Right lung (tissue), 10 donors: ENCODE measurements around the gene CT45A10. TPM values are rescaled to one million over a fixed set of nuclear protein-coding genes. Genes with fewer than 3 reads are reported as not detected.
"Not testable (repeated sequence)": the region's sequence is repeated elsewhere in the genome, so short reads cannot be mapped to it uniquely, and the experiment has no call there.

Experiments
- DNase-seq, 2 donors: peaks; one replicate each; pipeline ENCODE4 v3.0.0-alpha.2; 2013
- long read RNA-seq, 8 donors: transcript quantifications; one replicate each; lab custom pipeline, GENCODE V29; 2026
- polyA plus RNA-seq, 5 donors: library from polyadenylated mRNA; unstranded; fragments of 120-200 nt; gene quantifications; one replicate each; pipeline versions ENCODE4 v1.2.1 to v1.2.3, GENCODE V29; 2013; ENCODE audit warnings: inconsistent platforms in 1 of 5, low replicate concordance in 1 of 5; ENCODE audit not compliant: insufficient read length in 5 of 5, insufficient read depth in 1 of 5

Gene CT45A10, protein sequence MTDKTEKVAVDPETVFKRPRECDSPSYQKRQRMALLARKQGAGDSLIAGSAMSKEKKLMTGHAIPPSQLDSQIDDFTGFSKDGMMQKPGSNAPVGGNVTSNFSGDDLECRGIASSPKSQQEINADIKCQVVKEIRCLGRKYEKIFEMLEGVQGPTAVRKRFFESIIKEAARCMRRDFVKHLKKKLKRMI
- polyA plus RNA-seq = 10 to 100 TPM in 3 of 5 donors, 1 to 10 TPM in 2; 4.4 to 18.8 (median 14.2) TPM
- long read RNA-seq, donor 1, partial matches to known transcripts = 0 of 4 reads
- long read RNA-seq, donor 1, other reads (novel, unspliced or antisense) = 0 of 4 reads
- long read RNA-seq, donor 2, partial matches to known transcripts = 0 of 3 reads
- long read RNA-seq, donor 2, other reads (novel, unspliced or antisense) = 0 of 3 reads
- long read RNA-seq, donor 3, partial matches to known transcripts = 0 of 4 reads
- long read RNA-seq, donor 3, other reads (novel, unspliced or antisense) = 0 of 4 reads
- long read RNA-seq, donor 4, partial matches to known transcripts = 0 of 1 reads
- long read RNA-seq, donor 4, other reads (novel, unspliced or antisense) = 0 of 1 reads
- long read RNA-seq, donor 5, partial matches to known transcripts = 0 of 4 reads
- long read RNA-seq, donor 5, other reads (novel, unspliced or antisense) = 0 of 4 reads
- long read RNA-seq, donor 6, partial matches to known transcripts = 0 of 4 reads
- long read RNA-seq, donor 6, other reads (novel, unspliced or antisense) = 0 of 4 reads
- long read RNA-seq, donor 7, transcript CT45A10-202 (4 exons, 578 nt) = major isoform, 8 of 8 reads
- long read RNA-seq, donor 7, partial matches to known transcripts = 0 of 8 reads
- long read RNA-seq, donor 7, other reads (novel, unspliced or antisense) = 0 of 8 reads
- long read RNA-seq, donor 8, transcript CT45A10-202 (4 exons, 578 nt) = major isoform, 8 of 8 reads
- long read RNA-seq, donor 8, partial matches to known transcripts = 0 of 8 reads
- long read RNA-seq, donor 8, other reads (novel, unspliced or antisense) = 0 of 8 reads

DNA sequence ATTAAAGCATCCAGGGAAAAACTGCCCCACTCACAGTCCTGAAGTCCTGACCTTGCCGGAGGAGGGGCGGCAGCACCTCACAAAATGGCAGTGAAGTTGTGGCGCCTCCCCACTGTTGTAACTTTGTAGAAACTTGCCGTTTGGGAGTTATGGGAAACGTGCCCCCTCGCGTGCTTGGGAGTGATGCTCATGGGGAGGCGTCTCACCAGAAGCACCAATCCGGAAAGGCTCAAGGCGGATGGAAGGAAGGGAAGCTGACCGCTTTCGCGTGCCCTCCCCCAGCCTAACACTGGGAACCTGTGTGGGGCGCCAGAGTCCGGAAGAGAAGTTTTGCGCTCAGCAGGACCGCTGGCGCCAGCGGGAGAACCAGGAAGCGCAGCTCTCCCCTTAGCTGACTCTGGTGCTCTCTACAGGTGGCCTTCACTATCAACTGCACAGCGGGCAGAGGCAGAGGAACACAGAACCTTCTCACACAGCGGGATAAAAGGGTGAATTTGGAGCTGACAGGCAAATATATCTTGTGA lies at the start of gene CT45A10, which contains the start of gene SAGE1:
Gene CT45A10, minus strand, starts transcription at position 151 of the 524 bp plus-strand sequence. CDS start 8,100 bp downstream, outside the sequence.
Gene SAGE1, plus strand, starts transcription at position 423 of the 524 bp plus-strand sequence. CDS start 2,527 bp downstream, outside the sequence.
- no peak for DNase-seq

DNA sequence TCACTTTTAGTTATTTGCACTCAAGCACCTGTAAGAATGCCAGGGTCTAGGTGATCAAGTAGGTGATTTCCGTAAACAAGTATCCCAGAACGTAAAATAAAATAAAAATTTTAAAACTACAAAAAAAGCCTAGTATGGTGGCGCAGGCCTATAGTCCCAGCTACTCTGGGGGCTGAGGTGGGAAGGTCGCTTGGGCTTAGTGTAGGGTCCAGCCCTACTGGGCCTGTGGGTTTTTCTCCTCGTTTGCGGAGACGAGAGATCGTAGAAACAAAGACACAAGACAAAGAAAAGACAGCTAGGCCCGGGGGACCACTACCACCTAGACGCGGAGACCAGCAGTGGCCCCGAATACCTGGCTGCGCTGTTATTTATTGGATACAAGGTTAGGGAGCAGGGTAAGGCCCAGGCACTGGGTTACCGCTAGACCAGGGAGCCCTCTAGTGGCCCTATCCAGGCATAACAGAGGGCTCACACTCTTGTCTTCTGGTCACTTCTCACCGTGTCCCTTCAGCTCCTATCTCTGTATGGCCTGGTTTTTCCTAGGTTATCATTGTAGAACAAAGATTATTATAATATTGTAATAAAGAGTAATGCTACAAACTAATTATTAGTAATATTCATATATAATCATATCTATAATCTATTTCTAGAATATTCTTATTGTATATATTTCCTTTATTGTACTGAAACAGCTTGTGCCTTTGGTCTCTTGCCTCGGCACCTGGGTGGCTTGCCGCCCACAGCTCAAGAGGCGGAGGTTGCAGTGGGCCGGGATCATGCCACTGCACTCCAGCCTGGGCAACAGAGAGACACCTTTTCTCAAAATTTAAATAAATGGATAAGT lies 38.6 kb upstream of the CT45A10 start:
- peak in 1 of 2 donors; percentile 13 for DNase-seq

DNA sequence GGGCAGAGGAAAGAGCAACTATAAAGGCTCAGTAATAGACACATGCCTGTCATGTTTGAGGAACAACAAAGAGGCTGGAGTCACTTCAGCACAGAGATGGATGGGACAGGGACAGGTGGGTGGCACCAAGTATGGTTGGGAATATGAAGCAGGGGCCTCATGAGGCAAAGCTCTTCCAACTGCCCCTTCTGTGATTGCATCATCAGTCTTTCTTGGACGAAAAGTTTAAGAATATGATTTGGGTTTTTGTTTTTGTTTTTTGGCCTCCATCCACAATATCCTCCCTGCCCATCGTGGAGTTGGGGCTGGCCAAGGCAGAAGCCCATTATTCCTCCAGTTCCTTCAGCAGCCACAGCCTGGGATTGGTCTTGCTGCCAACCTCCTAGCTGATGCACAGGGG lies 34.7 kb upstream of the CT45A10 start:
- DNase-seq = no peak

DNA sequence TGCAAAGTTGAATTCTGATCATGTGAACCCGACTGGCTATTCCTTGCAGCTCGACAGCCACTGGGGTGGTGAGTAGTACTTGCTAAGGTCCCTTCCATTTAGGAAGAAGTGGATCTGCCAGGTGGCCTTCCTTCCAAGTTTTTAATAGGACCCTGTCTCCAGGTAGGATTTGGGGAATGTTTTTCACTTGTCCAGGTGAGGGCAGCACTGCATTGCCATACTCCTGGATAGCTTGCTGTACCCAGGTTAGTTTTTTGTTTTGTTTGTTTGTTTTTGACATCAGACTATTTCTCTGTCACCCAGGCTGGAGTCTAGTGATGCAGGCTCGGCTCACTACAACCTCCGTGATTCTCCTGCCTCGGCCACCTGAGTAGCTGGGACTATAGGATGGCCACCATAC lies 30.1 kb upstream of the CT45A10 start:
- no peak for DNase-seq

DNA sequence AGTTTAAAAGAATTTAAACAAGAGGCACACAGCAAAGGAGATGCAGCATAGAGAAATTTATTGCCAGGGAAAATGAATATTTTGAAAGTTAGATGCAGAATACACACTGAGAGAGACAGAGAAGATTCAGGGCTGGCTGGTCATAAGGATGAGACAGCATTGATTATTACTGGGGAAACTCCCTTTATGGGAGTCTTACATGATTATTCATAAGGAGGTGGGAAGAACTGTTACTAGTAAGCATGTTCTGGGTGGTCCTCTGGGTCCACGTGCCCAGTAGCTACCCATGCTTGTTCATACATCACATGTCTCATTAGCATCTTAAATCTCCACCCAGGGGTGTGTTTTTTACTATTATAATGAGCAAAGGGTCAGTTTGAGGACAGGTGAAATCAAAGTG lies 27.3 kb upstream of the CT45A10 start:
- DNase-seq = not testable (repeated sequence)

DNA sequence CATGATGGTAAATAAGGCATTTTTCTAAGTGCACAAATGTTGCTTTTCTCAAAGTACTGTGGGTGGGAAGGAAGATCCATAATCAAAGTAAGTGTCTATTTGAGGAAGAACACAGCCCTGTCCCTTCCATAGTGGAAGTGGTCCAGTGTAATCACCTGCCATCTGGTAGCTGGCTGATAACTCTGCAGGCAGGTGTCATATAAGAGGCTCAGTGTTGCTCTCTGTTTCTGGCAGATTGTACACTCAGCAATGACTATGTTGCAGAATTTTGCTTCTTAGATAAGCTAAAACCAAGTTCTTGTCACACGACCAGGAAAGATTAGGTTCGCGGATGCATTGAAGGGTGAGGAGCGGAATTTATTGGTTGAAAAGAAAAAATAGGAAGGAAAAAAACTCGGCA lies 21.2 kb upstream of the CT45A10 start:
- no peak for DNase-seq

DNA sequence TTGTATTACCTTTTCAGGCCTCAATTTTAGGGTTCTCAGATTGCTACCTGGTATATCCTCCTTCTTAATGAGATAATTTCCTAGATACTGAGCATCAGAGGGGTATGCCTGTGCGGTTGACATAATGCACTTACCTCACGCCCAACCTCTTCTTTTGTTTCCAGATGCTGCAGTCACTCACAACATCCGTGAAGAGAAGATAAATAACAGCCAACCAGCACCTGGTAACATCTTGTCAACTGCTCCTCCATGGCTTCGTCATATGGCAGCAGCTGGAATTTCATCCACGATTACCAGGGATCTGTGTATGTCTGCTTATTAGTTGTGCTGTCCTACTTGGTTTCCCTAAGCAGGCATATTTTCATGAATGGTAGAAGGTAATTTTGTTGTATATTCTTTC lies 17.0 kb upstream of the CT45A10 start:
- DNase-seq = no peak

DNA sequence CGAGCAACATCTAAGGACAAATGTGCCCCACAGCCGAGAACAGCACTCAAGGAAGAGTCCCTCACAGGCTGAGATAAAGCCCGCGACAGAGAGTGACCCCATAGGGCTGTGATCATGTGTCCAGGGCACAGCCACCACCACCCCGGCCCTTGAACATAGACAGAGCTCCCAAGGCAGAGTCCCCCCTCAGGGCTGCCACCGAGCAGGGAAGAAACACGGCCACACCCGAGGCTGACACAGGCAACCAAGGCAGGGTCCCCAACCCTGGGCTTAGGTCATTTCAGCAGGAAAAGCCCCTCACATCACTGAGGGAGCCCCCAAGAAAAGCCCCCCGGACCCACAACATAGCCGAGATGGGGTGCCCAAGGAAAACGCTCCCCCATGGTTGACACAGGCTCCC lies 463 bp downstream of the CT45A10 start:
- no peak for DNase-seq

DNA sequence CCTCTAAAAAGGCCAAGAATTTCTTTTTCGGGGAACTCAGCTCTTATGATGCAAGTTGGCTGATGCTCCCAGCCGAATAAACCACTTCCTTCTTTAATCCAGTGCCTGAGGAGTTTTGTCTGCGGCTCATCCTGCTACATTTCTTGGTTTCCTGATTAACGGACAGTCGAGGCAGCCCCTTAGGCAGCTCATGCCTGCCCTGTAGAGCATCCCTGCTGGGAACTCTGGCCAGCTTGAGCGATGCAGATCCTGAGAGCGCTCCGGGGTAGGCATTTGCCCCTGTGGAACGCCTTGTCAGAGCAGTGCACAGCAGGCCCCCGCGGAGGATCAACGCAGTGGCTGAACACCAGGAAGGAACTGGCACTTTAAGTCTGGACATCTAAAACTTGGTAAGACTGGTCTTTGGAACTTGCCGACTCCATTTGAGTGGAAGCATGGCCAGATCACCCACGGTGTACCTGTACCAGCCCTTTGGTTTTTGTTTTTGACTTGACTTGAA lies 3.1 kb downstream of the CT45A10 start:
- DNase-seq = no peak

DNA sequence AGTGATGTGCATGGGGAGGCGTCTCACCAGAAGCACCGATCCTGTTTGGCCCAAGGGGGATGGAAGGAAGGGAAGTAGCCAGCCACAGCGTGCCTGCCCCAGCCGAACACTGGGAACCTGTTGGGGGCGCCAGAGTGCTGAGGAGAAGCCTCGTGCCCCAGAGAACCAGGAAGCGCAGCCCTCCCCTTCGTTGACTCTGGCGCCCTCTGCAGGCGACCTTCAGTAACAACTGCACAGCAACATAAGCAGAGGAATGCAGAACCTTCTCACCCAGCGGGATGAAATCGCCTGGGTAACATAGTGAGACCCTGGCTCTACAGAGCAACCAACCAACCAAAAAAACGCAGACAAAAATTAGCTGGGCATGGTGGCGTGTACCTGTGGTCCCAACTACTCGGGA lies 4.3 kb downstream of the CT45A10 start:
- DNase-seq = not testable (repeated sequence)

DNA sequence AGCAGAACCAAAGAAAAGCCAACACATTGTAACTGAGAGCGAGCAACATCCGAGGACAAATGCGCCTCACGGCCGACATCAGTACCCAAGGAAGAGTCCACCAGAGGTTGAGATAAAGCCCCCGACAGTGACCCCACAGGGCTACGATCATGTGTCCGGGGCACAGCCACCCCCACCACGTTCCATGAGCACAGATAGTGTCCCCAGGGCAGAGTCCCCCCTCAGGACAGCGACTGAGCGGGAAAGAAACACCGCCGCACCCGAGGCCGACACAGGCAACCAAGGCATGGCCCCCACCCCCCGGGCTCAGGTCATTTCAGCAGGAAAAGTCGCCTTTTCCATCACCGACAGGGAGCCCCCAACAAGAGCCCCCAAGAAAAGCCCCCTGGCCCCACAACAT lies 5.0 kb downstream of the CT45A10 start:
- DNase-seq = not testable (repeated sequence)

DNA sequence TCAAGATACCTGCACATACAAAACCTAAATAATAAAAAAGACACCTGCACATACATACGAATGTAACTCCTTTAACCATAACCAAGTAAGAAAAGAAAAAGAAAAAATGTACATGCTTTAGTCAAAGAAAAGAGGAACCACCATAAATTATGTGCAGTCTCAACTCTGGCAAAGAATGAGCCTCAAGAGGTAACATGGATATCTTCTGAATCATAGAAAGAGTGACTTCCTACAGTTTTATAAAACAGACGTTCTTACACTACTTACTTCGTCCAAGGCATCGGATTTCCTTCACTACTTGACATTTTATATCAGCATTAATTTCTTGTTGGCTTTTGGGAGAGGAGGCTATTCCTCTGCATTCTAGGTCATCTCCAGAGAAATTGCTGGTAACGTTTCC lies 10.5 kb downstream of the CT45A10 start:
- DNase-seq = not testable (repeated sequence)

DNA sequence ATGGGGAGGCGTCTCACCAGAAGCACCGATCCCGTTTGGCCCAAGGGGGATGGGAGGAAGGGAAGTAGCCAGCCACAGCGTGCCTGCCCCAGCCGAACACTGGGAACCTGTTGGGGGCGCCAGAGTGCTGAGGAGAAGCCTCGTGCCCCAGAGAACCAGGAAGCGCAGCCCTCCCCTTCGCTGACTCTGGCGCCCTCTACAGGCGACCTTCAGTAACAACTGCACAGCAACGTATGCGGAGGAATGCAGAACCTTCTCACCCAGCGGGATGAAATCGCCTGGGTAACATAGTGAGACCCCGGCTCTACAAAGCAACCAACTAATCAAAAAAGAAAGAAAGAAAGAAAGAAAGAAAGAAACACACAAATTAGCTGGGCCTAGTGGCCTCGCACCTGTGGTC lies 21.5 kb downstream of the CT45A10 start, which contains the start of gene CT45A9:
Gene CT45A9, minus strand, starts transcription at position 101 of the 400 bp plus-strand sequence. CDS start 3,751 bp downstream, outside the sequence.
- not testable (repeated sequence) for DNase-seq

DNA sequence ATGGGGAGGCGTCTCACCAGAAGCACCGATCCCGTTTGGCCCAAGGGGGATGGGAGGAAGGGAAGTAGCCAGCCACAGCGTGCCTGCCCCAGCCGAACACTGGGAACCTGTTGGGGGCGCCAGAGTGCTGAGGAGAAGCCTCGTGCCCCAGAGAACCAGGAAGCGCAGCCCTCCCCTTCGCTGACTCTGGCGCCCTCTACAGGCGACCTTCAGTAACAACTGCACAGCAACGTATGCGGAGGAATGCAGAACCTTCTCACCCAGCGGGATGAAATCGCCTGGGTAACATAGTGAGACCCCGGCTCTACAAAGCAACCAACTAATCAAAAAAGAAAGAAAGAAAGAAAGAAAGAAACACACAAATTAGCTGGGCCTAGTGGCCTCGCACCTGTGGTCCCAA lies 38.8 kb downstream of the CT45A10 start, which contains the start of gene CT45A8:
Gene CT45A8, minus strand, starts transcription at position 101 of the 400 bp plus-strand sequence. CDS start 3,755 bp downstream, outside the sequence.
- DNase-seq = not testable (repeated sequence)

DNA sequence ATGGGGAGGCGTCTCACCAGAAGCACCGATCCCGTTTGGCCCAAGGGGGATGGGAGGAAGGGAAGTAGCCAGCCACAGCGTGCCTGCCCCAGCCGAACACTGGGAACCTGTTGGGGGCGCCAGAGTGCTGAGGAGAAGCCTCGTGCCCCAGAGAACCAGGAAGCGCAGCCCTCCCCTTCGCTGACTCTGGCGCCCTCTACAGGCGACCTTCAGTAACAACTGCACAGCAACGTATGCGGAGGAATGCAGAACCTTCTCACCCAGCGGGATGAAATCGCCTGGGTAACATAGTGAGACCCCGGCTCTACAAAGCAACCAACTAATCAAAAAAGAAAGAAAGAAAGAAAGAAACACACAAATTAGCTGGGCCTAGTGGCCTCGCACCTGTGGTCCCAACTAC lies 56.1 kb downstream of the CT45A10 start, which contains the start of gene CT45A7:
Gene CT45A7, minus strand, starts transcription at position 101 of the 400 bp plus-strand sequence. CDS start 3,747 bp downstream, outside the sequence.
- not testable (repeated sequence) for DNase-seq

Other genes with a start within 250 kb of the CT45A10 start
- gene CT45A1, start 179.8 kb downstream of the CT45A10 start, polyA plus RNA-seq = 10 to 100 TPM in 2 of 5 donors, 1 to 10 TPM in 3; 6.7 to 16.9 (median 7.7) TPM
- 10 to 100 TPM in 3 of 5 donors, not detected in 2; 16.7 to 25.1 (median 17.0) TPM for gene CT45A3, start 125.3 kb downstream of the CT45A10 start, polyA plus RNA-seq
- gene CT45A5, start 107.9 kb downstream of the CT45A10 start, polyA plus RNA-seq = 10 to 100 TPM; 35.8 to 48.3 (median 44.7) TPM
- gene CT45A6, start 90.7 kb downstream of the CT45A10 start, polyA plus RNA-seq = 1 to 10 TPM in 1 of 5 donors, not detected in 4; 5.0 TPM
- 10 to 100 TPM in 2 of 5 donors, 1 to 10 TPM in 1, under 1 TPM in 1, not detected in 1; 0.45 to 17.7 (median 6.8) TPM for gene CT45A2, start 73.4 kb downstream of the CT45A10 start, polyA plus RNA-seq
- not detected for gene CT45A7, start 56.2 kb downstream of the CT45A10 start, polyA plus RNA-seq
- not detected for gene CT45A8, start 38.9 kb downstream of the CT45A10 start, polyA plus RNA-seq
- gene CT45A9, start 21.6 kb downstream of the CT45A10 start, polyA plus RNA-seq = not detected
- gene SAGE1, start 272 bp upstream of the CT45A10 start, polyA plus RNA-seq = under 1 TPM in 2 of 5 donors, not detected in 3; 0.04 TPM
- gene MMGT1, start 80.5 kb upstream of the CT45A10 start, polyA plus RNA-seq = 10 to 100 TPM; 25.2 to 30.8 (median 28.4) TPM
- 10 to 100 TPM; 16.9 to 25.1 (median 22.3) TPM for gene SLC9A6, start 92.0 kb upstream of the CT45A10 start, polyA plus RNA-seq